Adrenal gland (tissue), 12 donors: Measurements from ENCODE around the gene M1AP. TPM values are rescaled to one million over a fixed set of nuclear protein-coding genes. Genes with fewer than 3 reads are reported as not detected.

Source experiments
- DNase-seq, 7 donors: peaks; one replicate each; pipeline ENCODE4 v3.0.0-alpha.2; 2019 to 2020
- H3K27ac ChIP-seq, 5 donors: fragments of 200-600 bp; sonication (generic) in 4 of 5; 1 replicate in 3 of 5; 2 replicates in 2 of 5; pipeline versions ENCODE4 v1.5.1 to v1.8.0; 2016 to 2020; ENCODE audit warnings: mild to moderate bottlenecking in 1 of 5
- H3K27me3 ChIP-seq: fragments of 200-600 bp; 2 replicates; pipeline ENCODE4 v1.8.0; 2021
- H3K36me3 ChIP-seq, 2 donors: fragments of 200-600 bp; replicated peaks in 1 of 2; 1 replicate in 1 of 2; 2 replicates in 1 of 2; pipeline versions ENCODE4 v1.5.1 to v1.8.0; 2018 to 2022
- H3K4me1 ChIP-seq, 2 donors: fragments of 200-600 bp; replicated peaks in 1 of 2; 1 replicate in 1 of 2; 2 replicates in 1 of 2; pipeline versions ENCODE4 v1.5.1 to v1.8.0; 2018 to 2021
- H3K4me3 ChIP-seq, 4 donors: fragments of 200-600 bp; sonication (generic) in 3 of 4; one replicate each; pipeline ENCODE4 v1.5.1; 2016 to 2018
- H3K9me3 ChIP-seq, 3 donors: fragments of 200-600 bp; sonication (generic) in 1 of 3; replicated peaks in 1 of 3; 1 replicate in 2 of 3; 2 replicates in 1 of 3; pipeline versions ENCODE4 v1.5.1 to v1.8.0; 2016 to 2021
- POLR2A ChIP-seq, 2 donors: fragments of 450-650 bp; IDR thresholded peaks; one replicate each; pipeline ENCODE4 v1.6.1; 2017; ENCODE audit warnings: antibody characterized with exemption in 2 of 2, mild to moderate bottlenecking in 2 of 2, moderate library complexity in 1 of 2
- WGBS, 4 donors: extraction: QIAGEN DNeasy Blood & Tissue Kit in 2 of 4; methylation state at CpG; one replicate each; pipeline versions ENCODE4 v1.1.5 to v1.1.7; 2013 to 2017; 5-methylcytosine and 5-hydroxymethylcytosine counted together
- intact Hi-C, 2 donors: fragments of 100-400 bp; cut with DNase I; formaldehyde crosslinking; loops; one replicate each; pipeline versions ENCODE4 v1.14.1 to v1.15.0; 2022 to 2023
- polyA plus RNA-seq, 3 donors: library from polyadenylated mRNA; stranded (reverse); fragments of 200-250 nt in 2 of 3; fragments of 350-450 nt in 1 of 3; fragmentation: Illumina TruSeq in 1 of 3; extraction: RNeasy Lipid Tissue Mini Kit (QIAGEN cat#74804) in 1 of 3; gene quantifications; one replicate each; pipeline ENCODE4 v1.2.3, GENCODE V29; 2013 to 2014
- total RNA-seq, 9 donors: library from RNA; depleted of rRNA in 4 of 9; stranded (reverse); fragments of >200 nt in 4 of 9; fragments of 120-200 nt in 1 of 9; fragmentation: NEBNext Ultra II Directional in 1 of 9; extraction: Animal tissue kit (Norgen Biotek cat#: 25700) in 1 of 9; gene quantifications; one replicate each; pipeline versions ENCODE4 v1.1.0 to v1.2.4, GENCODE V29; 2013 to 2023
- TF ChIP-seq, protein P1 (sequence below), 6 experiments: fragments of 450-650 bp in 4 of 6; fragments of 200-600 bp in 2 of 6; sonication (generic) in 1 of 6; IDR thresholded peaks; 1 replicate in 5 of 6; 2 replicates in 1 of 6; pipeline versions ENCODE4 v1.5.1 to v1.8.0; 2016 to 2021; ENCODE audit warnings: antibody characterized with exemption in 6 of 6, mild to moderate bottlenecking in 2 of 6, moderate library complexity in 1 of 6
- donor health status: healthy with polysubstance abuse.
- donor health status: Bipolar disorder and iron deficiency.
- donor health status: DM: yes; HTN: yes; CAD: no.
- donor health status: DM: no; HTN: no; CAD: no.
- donor health status: DM: no; HTN: no; CAD: no.
- donor health status: DM: yes; HTN: yes; CAD: no.

The M1AP gene
- total and polyA plus RNA-seq, 12 donors, result 0.47 to 2.2 (median 0.84) TPM; not detected in 1

GRCh38 chr2:74525717-74526648 lies 122.1 kb downstream of the M1AP start, which contains the start of gene DQX1:
Gene DQX1 (minus strand): TSS chr2:74526231. CDS start chr2:74525729, 502 bp downstream.
- TF ChIP-seq, protein P1, sequence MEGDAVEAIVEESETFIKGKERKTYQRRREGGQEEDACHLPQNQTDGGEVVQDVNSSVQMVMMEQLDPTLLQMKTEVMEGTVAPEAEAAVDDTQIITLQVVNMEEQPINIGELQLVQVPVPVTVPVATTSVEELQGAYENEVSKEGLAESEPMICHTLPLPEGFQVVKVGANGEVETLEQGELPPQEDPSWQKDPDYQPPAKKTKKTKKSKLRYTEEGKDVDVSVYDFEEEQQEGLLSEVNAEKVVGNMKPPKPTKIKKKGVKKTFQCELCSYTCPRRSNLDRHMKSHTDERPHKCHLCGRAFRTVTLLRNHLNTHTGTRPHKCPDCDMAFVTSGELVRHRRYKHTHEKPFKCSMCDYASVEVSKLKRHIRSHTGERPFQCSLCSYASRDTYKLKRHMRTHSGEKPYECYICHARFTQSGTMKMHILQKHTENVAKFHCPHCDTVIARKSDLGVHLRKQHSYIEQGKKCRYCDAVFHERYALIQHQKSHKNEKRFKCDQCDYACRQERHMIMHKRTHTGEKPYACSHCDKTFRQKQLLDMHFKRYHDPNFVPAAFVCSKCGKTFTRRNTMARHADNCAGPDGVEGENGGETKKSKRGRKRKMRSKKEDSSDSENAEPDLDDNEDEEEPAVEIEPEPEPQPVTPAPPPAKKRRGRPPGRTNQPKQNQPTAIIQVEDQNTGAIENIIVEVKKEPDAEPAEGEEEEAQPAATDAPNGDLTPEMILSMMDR (IDR thresholded peaks at IDR 0.05), result no peak
- no peak for TF ChIP-seq POLR2A (IDR thresholded peaks at IDR 0.05)

GRCh38 chr2:74524955-74525716 lies 123.0 kb downstream of the M1AP start:
- 92 to 99% (median 97%) methylated on average over 10 of the region's 10 CpGs for WGBS, 4 donors
- H3K36me3 ChIP-seq, result peaks cover 0 to 21% of the 10 kb centered on the region in 2 donors
- no peaks in the 10 kb centered on the region for H3K9me3 ChIP-seq
- intact Hi-C loops, result loop anchor here in 1 of 2 donors (5.0 kb wide), 1 partner anchor 38 kb away; no protein-coding TSS in a partner anchor
- peaks cover 6% of the 10 kb centered on the region for H3K27me3 ChIP-seq
- no peak for DNase-seq
- TF ChIP-seq, protein P1 (IDR thresholded peaks at IDR 0.05), result no peak
- no peak for TF ChIP-seq POLR2A (IDR thresholded peaks at IDR 0.05)
- no peak overlapping the region for H3K27ac ChIP-seq
- H3K4me3 ChIP-seq, result no peak overlapping the region
- peaks cover 9 to 11% of the 10 kb centered on the region in 2 donors for H3K4me1 ChIP-seq

More at GRCh38 chr2:74525717-74526648, 122.1 kb downstream of the M1AP start, which contains the start of gene DQX1:
- Histone ChIP-seq H3K27ac (no peak within 1 kb of the TSS), H3K27me3 (no peaks in the 10 kb centered on the region), H3K9me3 (no peaks in the 10 kb centered on the region), H3K4me1 (peaks cover 11 to 13% of the 10 kb centered on the region in 2 donors), H3K4me3 (no peak within 1 kb of the TSS), H3K36me3 (peaks cover 0 to 21% of the 10 kb centered on the region in 2 donors)
- 91 to 93% (median 92%) methylated on average over 11 of the region's 11 CpGs for WGBS, 4 donors
- peak in 1 of 7 donors; percentile 35 for DNase-seq
- intact Hi-C loops, result loop anchor here in 1 of 2 donors (5.0 kb wide), 1 partner anchor 39 kb away; no protein-coding TSS in a partner anchor

GRCh38 chr2:74524005-74524404 lies 124.1 kb downstream of the M1AP start:
- no peak for TF ChIP-seq POLR2A (IDR thresholded peaks at IDR 0.05)
- TF ChIP-seq, protein P1 (IDR thresholded peaks at IDR 0.05), result no peak
- peaks cover 16% of the 10 kb centered on the region for H3K27me3 ChIP-seq
- H3K36me3 ChIP-seq, result peaks cover 0 to 21% of the 10 kb centered on the region in 2 donors
- H3K4me1 ChIP-seq, result peaks cover 8 to 10% of the 10 kb centered on the region in 2 donors
- intact Hi-C loops, result no loop called here
- 53 to 83% (median 76%) methylated on average over 3 to 9 of the region's 9 CpGs for WGBS, 4 donors
- no peaks in the 10 kb centered on the region for H3K9me3 ChIP-seq
- no peak overlapping the region for H3K4me3 ChIP-seq
- no peak for DNase-seq
- H3K27ac ChIP-seq, result no peak overlapping the region

- no peaks in the 10 kb centered on the region for H3K9me3 ChIP-seq
- peaks cover 30% of the 10 kb centered on the region for H3K27me3 ChIP-seq
- H3K4me1 ChIP-seq, result no peaks in the 10 kb centered on the region
- H3K4me3 ChIP-seq, result no peak overlapping the region
- intact Hi-C loops, result no loop called here
- DNase-seq, result no peak
- peaks cover 0 to 18% of the 10 kb centered on the region in 2 donors for H3K36me3 ChIP-seq
- H3K27ac ChIP-seq, result no peak overlapping the region
- no peak for TF ChIP-seq POLR2A (IDR thresholded peaks at IDR 0.05)
- TF ChIP-seq, protein P1 (IDR thresholded peaks at IDR 0.05), result no peak
- WGBS, 4 donors, result 67 to 79% (median 69%) methylated on average over 3 of the region's 3 CpGs
Observed at GRCh38 chr2:74522516-74522915, 125.6 kb downstream of the M1AP start.
